Endothelial cell of umbilical vein (primary cell): ENCODE measurements around the gene SRD5A1. TPM values are rescaled to one million over a fixed set of nuclear protein-coding genes. Genes with fewer than 3 reads are reported as not detected.

Experiments
- BruUV-seq: library from RNA; stranded (reverse); fragments of 400-500 nt; replicated peaks from 2 replicates; lab custom pipeline; 2021; lab: Mats Ljungman, UMichigan
- CTCF ChIA-PET: fragments of 300-600, 350-600 bp; sonication (Branson Sonifier 250); formaldehyde crosslinking; loops from one replicate; lab custom pipeline; 2021; ENCODE audit warnings: antibody characterized with exemption, inconsistent platforms; lab: Charles Lee
- POLR2A ChIA-PET: fragments of 300-600, 350-600 bp; sonication (Branson Sonifier 250); formaldehyde crosslinking; loops from one replicate; lab custom pipeline; 2021; ENCODE audit warnings: antibody characterized with exemption, inconsistent platforms; lab: Charles Lee
- DNase-seq: peaks from one replicate; pipeline ENCODE4 v3.0.0-alpha.2; 2011; ENCODE audit warnings: low read depth, low spot score
- FAIRE-seq: peaks from 2 replicates; lab custom pipeline; 2011; peaks lifted over from hg19 to GRCh38; lab: Jason Lieb, UNC
- H2AFZ ChIP-seq: 2 replicates; pipeline ENCODE4 v1.6.0; 2012; ENCODE audit warnings: low read depth, low read length, control low read depth, inconsistent platforms
- H3K27ac ChIP-seq: 2 replicates; pipeline ENCODE4 v1.5.1; 2011; ENCODE audit warnings: low read depth, mild to moderate bottlenecking, control low read depth, low read length, moderate library complexity; ENCODE audit not compliant: insufficient read depth
- H3K27me3 ChIP-seq, 2 experiments: 2 replicates each; pipeline versions ENCODE4 v1.6.0 to v1.6.1; 2011; ENCODE audit warnings: low read length in 2 of 2, mixed read lengths in 1 of 2; ENCODE audit not compliant: control insufficient read depth in 2 of 2, insufficient read depth in 2 of 2
- H3K36me3 ChIP-seq, 2 experiments: 2 replicates in 1 of 2; 3 replicates in 1 of 2; pipeline ENCODE4 v1.5.1; 2011; ENCODE audit warnings: low read length in 2 of 2, mild to moderate bottlenecking in 1 of 2, moderate library complexity in 1 of 2; ENCODE audit not compliant: control insufficient read depth in 2 of 2, insufficient read depth in 2 of 2; ENCODE audit errors: extremely low read depth in 1 of 2
- H3K4me1 ChIP-seq: 3 replicates; pipeline ENCODE4 v1.5.1; 2011; ENCODE audit warnings: mild to moderate bottlenecking, low read length; ENCODE audit not compliant: control insufficient read depth, insufficient read depth; ENCODE audit errors: extremely low read depth
- H3K4me2 ChIP-seq: 2 replicates; pipeline ENCODE4 v1.6.1; 2011; ENCODE audit warnings: low read length, control low read depth, mixed read lengths; ENCODE audit not compliant: insufficient read depth
- H3K4me3 ChIP-seq, 3 experiments: fragments of 200-600 bp in 1 of 3; sonication (generic), shearing (Covaris generic) in 1 of 3; replicated peaks in 1 of 3; 2 replicates each; pipeline ENCODE4 v1.5.1; 2011 to 2016; ENCODE audit warnings: control low read depth in 3 of 3, low read length in 3 of 3, mild to moderate bottlenecking in 2 of 3, inconsistent platforms in 1 of 3, low read depth in 1 of 3, moderate library complexity in 1 of 3; ENCODE audit not compliant: insufficient read depth in 1 of 3
- H3K79me2 ChIP-seq: 2 replicates; pipeline ENCODE4 v1.6.0; 2012; ENCODE audit warnings: low read length, inconsistent platforms; ENCODE audit not compliant: control insufficient read depth, insufficient read depth
- H3K9ac ChIP-seq: replicated peaks from 2 replicates; pipeline ENCODE3; 2011; ENCODE audit warnings: low read length, control low read depth; ENCODE audit not compliant: insufficient read depth; ENCODE audit errors: extremely low read depth
- H3K9me1 ChIP-seq: replicated peaks from 3 replicates; pipeline ENCODE4 v1.6.0; 2011; ENCODE audit warnings: mild to moderate bottlenecking, low read length; ENCODE audit not compliant: control insufficient read depth, insufficient read depth; ENCODE audit errors: extremely low read depth
- H3K9me3 ChIP-seq: replicated peaks from 2 replicates; pipeline ENCODE4 v1.5.1; 2012; ENCODE audit warnings: low read length, inconsistent platforms; ENCODE audit not compliant: control insufficient read depth, insufficient read depth
- H4K20me1 ChIP-seq: replicated peaks from 2 replicates; pipeline ENCODE3; 2011; ENCODE audit warnings: mild to moderate bottlenecking, low read length; ENCODE audit not compliant: control insufficient read depth, insufficient read depth; ENCODE audit errors: extremely low read depth
- CTCF ChIP-seq, 2 donors: IDR thresholded peaks; 1 replicate in 1 of 2; 2 replicates in 1 of 2; pipeline ENCODE4 v1.5.1; 2011; ENCODE audit warnings: low read length in 2 of 2, mild to moderate bottlenecking in 2 of 2, moderate library complexity in 2 of 2, control low read depth in 1 of 2, inconsistent platforms in 1 of 2, low read depth in 1 of 2; ENCODE audit not compliant: insufficient read depth in 1 of 2; ENCODE audit errors: extremely low read depth in 1 of 2
- EZH2 ChIP-seq: IDR thresholded peaks from 2 replicates; pipeline ENCODE4 v1.6.1; 2012; ENCODE audit warnings: borderline replicate concordance, low read depth, mild to moderate bottlenecking, moderate library complexity, low read length, inconsistent platforms; ENCODE audit not compliant: severe bottlenecking
- FOS ChIP-seq: IDR thresholded peaks from 2 replicates; pipeline ENCODE4 v1.6.1; 2011; ENCODE audit warnings: mild to moderate bottlenecking, low read length, moderate library complexity, borderline replicate concordance; ENCODE audit not compliant: insufficient read depth
- GATA2 ChIP-seq: IDR thresholded peaks from 2 replicates; pipeline ENCODE4 v1.7.0; 2011; ENCODE audit warnings: low read depth, mild to moderate bottlenecking, moderate library complexity, mixed read lengths, low read length; ENCODE audit not compliant: insufficient read length, insufficient read depth
- JUN ChIP-seq: IDR thresholded peaks from 2 replicates; pipeline ENCODE4 v1.6.1; 2011; ENCODE audit warnings: borderline replicate concordance, low read depth; ENCODE audit not compliant: insufficient read length, insufficient read depth
- MAX ChIP-seq: IDR thresholded peaks from 2 replicates; pipeline ENCODE4 v1.6.1; 2011; ENCODE audit not compliant: insufficient read depth, insufficient read length
- MYC ChIP-seq: IDR thresholded peaks from one replicate; pipeline ENCODE4 v1.6.1; 2011; ENCODE audit warnings: mild to moderate bottlenecking, low read depth, low read length
- POLR2A ChIP-seq: IDR thresholded peaks from 2 replicates; pipeline ENCODE4 v1.6.1; 2012; ENCODE audit warnings: low read depth, mild to moderate bottlenecking, control low read depth, low read length
- POLR2AphosphoS5 ChIP-seq: IDR thresholded peaks from 2 replicates; pipeline ENCODE4 v1.6.1; 2012; ENCODE audit warnings: low read depth, mild to moderate bottlenecking, control low read depth, low read length, moderate library complexity; ENCODE audit not compliant: insufficient read depth
- dilution Hi-C: fragments of 300-500 bp; cut with MboI; formaldehyde crosslinking; loops from one replicate; pipeline ENCODE4 v1.15.0; 2019; ENCODE audit warnings: low sequenced_read_pairs; ENCODE audit not compliant: extremely low pct_ligation_motif_present
- intact Hi-C: fragments of 100-400 bp; cut with micrococcal nuclease; formaldehyde crosslinking; loops from one replicate; pipeline ENCODE4 v1.10.0; 2022
- polyA plus RNA-seq, 4 experiments: library from polyadenylated mRNA; depleted of rRNA in 3 of 4; stranded (reverse) in 3 of 4; unstranded in 1 of 4; fragments of >200 nt; gene quantifications; 2 replicates each; pipeline versions ENCODE4 v1.2.1 to v1.2.3, GENCODE V29; 2011 to 2012; ENCODE audit warnings: missing spikeins in 1 of 4
- total RNA-seq: library from RNA; stranded (reverse); gene quantifications from 2 replicates; pipeline ENCODE4 v1.2.3, GENCODE V29; 2021

SRD5A1 gene
- total and polyA plus RNA-seq, 2 donors (not counting 3 experiments of a cell fraction or from before 2014, with no cell fraction given), result 11.6 to 14.8 TPM

- Histone ChIP-seq H3K36me3 (no peaks in the 10 kb centered on the region), H3K27ac (no peak overlapping the region), H3K4me3 (no peak overlapping the region), H3K9me3 (no peaks in the 10 kb centered on the region), H3K9me1 (no peaks in the 10 kb centered on the region), H2AFZ (no peak overlapping the region), H4K20me1 (no peaks in the 10 kb centered on the region), H3K4me1 (peaks cover 6% of the 10 kb centered on the region), H3K4me2 (no peak overlapping the region), H3K27me3 (no peaks in the 10 kb centered on the region), H3K79me2 (peaks cover 18% of the 10 kb centered on the region), H3K9ac (no peak overlapping the region)
- ChIA-PET CTCF (interaction anchor here (1.0 kb wide), 1 partner anchor 47 kb away, joined by 3 read pairs; no protein-coding TSS in a partner anchor), POLR2A (no interaction called here)
- FAIRE-seq (no peak), DNase-seq (no peak)
- intact Hi-C loops, result no loop called here
- no TSS peak for BruUV-seq
- TF ChIP-seq EZH2 (no peak), GATA2 (no peak), JUN (no peak), POLR2A (no peak), CTCF (IDR thresholded peaks at IDR 0.05; ENCODE audit: extremely low read depth in 1 of 2, insufficient read depth in 1 of 2, low read depth in 1 of 2, low read length in 2 of 2) (no peak), MAX (no peak), POLR2AphosphoS5 (no peak), FOS (no peak), MYC (no peak)
- dilution Hi-C loops, result loop anchor here (25.0 kb wide), 1 partner anchor 99 kb away; no protein-coding TSS in a partner anchor
Measured at GRCh38 chr5:6638236-6638635, 5.0 kb downstream of the SRD5A1 start.
